ENCODE measurements around the gene TGFB2.

GRCh38 chr1:218301217-218301616 lies 43.9 kb upstream of the TGFB2 start:
- no peak for TF ChIP-seq CTCF (IDR thresholded peaks at IDR 0.05 in 2 of 3, conservative IDR thresholded peaks at IDR 0.05 in 1 of 3; ENCODE audit: borderline replicate concordance in 1 of 3, insufficient read depth in 1 of 3, low read depth in 2 of 3, low read length in 2 of 3)
- no peak for TF ChIP-seq POLR2A (IDR thresholded peaks at IDR 0.05; ENCODE audit: borderline replicate concordance, extremely low read depth, insufficient read depth, insufficient read length)
- no peak for TF ChIP-seq YY1 (IDR thresholded peaks at IDR 0.05; ENCODE audit: extremely low read depth, insufficient replicate concordance, low read depth, low read length)
- TF ChIP-seq POLR2AphosphoS5 (IDR thresholded peaks at IDR 0.05; ENCODE audit: low read depth, low read length): no peak
